Body of pancreas (tissue), 4 donors: Measurements from ENCODE around the gene CDCA4.

Experiments
- POLR2A ChIP-seq, 3 donors: fragments of 450-650 bp; IDR thresholded peaks; one replicate each; pipeline ENCODE4 v1.6.1; 2016; ENCODE audit warnings: antibody characterized with exemption in 3 of 3, mild to moderate bottlenecking in 2 of 3
- TF ChIP-seq, protein P1 (sequence below), 7 experiments: fragments of 450-650 bp in 4 of 7; fragments of 200-600 bp in 3 of 7; sonication (generic) in 3 of 7; IDR thresholded peaks; one replicate each; pipeline ENCODE4 v1.5.1; 2016 to 2019; ENCODE audit warnings: antibody characterized with exemption in 7 of 7

DNA sequence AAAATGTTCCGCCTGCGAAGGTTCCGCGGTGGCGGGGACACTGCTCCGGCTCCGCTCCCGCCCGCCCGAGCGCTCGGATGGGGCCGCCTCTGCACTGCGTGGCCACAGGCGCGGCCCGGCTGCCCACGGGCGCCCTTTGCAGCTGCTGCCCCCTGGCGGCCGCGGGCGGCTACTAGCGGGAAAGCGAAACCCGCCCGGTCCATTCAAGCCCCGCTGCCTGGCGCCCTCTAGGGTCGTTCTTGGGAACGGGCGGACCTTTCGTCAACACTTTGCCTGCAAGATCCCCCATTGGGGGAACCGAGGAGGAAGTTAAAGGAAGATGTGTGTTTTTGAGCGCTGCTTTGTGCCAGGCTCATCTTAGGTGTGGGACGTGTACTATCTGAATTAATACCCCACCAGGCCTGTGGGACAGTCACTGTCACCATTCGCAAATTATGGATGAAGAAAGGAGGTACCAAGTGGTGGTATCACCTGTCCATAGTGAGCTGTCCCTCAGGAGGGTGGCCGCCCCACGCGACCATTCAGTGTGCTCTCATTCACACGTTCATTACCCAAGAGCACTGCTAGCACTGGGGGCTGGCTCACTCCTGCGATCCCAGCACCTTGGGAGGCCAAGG lies 24.9 kb upstream of the CDCA4 start:
- TF ChIP-seq, protein P1, sequence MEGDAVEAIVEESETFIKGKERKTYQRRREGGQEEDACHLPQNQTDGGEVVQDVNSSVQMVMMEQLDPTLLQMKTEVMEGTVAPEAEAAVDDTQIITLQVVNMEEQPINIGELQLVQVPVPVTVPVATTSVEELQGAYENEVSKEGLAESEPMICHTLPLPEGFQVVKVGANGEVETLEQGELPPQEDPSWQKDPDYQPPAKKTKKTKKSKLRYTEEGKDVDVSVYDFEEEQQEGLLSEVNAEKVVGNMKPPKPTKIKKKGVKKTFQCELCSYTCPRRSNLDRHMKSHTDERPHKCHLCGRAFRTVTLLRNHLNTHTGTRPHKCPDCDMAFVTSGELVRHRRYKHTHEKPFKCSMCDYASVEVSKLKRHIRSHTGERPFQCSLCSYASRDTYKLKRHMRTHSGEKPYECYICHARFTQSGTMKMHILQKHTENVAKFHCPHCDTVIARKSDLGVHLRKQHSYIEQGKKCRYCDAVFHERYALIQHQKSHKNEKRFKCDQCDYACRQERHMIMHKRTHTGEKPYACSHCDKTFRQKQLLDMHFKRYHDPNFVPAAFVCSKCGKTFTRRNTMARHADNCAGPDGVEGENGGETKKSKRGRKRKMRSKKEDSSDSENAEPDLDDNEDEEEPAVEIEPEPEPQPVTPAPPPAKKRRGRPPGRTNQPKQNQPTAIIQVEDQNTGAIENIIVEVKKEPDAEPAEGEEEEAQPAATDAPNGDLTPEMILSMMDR (IDR thresholded peaks at IDR 0.05): peak; percentile 98 to 100 (median 100)
- TF ChIP-seq POLR2A (IDR thresholded peaks at IDR 0.05): no peak
